Activated CD8-positive, alpha-beta T cell treated with anti-CD3 and anti-CD28 coated beads for 36 hours (primary cell): ENCODE results near the gene KANK2. TPM values are rescaled to one million over a fixed set of nuclear protein-coding genes. Genes with fewer than 3 reads are reported as not detected.
A peak's percentile ranks its signal among the peaks of the same experiment; 100 is the strongest.
"Not testable (repeated sequence)": the region's sequence is repeated elsewhere in the genome, so short reads cannot be mapped to it uniquely, and the experiment has no call there.

Source experiments
- ATAC-seq: fragments of 200-7000 bp; cut with Tn5 transposase; one replicate; pipeline ENCODE4 v1.10.0; 2021; ENCODE audit warnings: mild to moderate bottlenecking, moderate library complexity
- CTCF ChIA-PET: fragments of 350-600 bp; sonication (Branson Sonifier 250); formaldehyde crosslinking; loops from one replicate; lab custom pipeline; 2021; ENCODE audit warnings: antibody characterized with exemption; lab: Charles Lee
- POLR2A ChIA-PET: fragments of 350-600 bp; sonication (Branson Sonifier 250); formaldehyde crosslinking; loops from one replicate; lab custom pipeline; 2021; ENCODE audit warnings: antibody characterized with exemption; lab: Charles Lee
- DNase-seq: peaks from one replicate; pipeline ENCODE4 v3.0.0-alpha.2; 2020
- H3K27ac Mint-ChIP-seq: one replicate; pipeline ENCODE4 v1.8.0; 2021; ENCODE audit warnings: mild to moderate bottlenecking, mixed read lengths
- H3K27me3 Mint-ChIP-seq: one replicate; pipeline ENCODE4 v1.8.0; 2021; ENCODE audit warnings: mixed read lengths
- H3K36me3 Mint-ChIP-seq: one replicate; pipeline ENCODE4 v1.8.0; 2021; ENCODE audit warnings: low read depth, mixed read lengths
- H3K4me1 Mint-ChIP-seq: one replicate; pipeline ENCODE4 v1.8.0; 2021; ENCODE audit warnings: low read depth, mixed read lengths
- H3K4me3 Mint-ChIP-seq: one replicate; pipeline ENCODE4 v1.8.0; 2021; ENCODE audit warnings: mild to moderate bottlenecking, moderate library complexity, mixed read lengths
- H3K9me3 Mint-ChIP-seq: one replicate; pipeline ENCODE4 v1.8.0; 2021; ENCODE audit warnings: mixed read lengths
- intact Hi-C: fragments of 100-400 bp; cut with micrococcal nuclease; formaldehyde crosslinking; loops from one replicate; pipeline ENCODE4 v1.10.0; 2022
- total RNA-seq, 2 experiments: library from RNA; stranded (reverse); gene quantifications; one replicate each; pipeline ENCODE4 v1.2.3, GENCODE V29; 2021
- TF ChIP-seq, protein P1 (sequence below): fragments of 200-600 bp; IDR thresholded peaks from one replicate; pipeline ENCODE4 v1.8.0; 2022; ENCODE audit warnings: antibody characterized with exemption, mild to moderate bottlenecking

The KANK2 gene
- total RNA-seq, 2 experiments from 2014 or later: 1.9 to 2.0 TPM

DNA sequence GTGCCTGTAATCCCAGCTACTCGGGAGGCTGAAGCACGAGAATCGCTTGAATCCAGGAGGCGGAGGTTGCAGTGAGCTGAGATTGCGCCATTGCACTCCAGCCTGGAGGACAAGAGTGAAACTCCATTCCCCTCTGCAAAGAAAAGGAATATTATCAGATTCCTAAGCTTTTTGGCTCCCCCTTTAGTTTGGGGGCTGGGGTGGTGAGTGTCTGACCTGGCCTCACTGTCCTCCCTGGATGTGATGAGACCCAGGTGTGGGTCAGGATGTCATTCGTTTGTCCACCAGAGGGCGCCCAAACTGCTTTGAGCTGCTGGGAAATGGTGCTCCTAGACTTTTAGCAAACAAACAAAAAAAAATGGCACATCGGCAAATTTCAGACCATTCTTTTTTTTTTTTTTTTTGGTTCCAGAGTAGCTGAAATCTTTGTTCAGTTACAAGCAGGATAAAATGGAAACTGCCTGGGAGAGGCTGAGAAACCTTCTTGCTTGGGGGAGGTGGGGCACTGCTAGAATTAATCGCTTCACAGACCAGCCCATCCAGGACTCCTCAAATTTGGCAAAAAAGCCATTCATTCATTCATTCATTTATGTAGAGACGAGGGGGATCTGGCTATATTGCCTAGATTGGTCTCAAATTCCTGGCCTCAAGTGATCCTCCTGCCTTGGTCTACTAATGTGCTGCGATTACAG, 71.2 kb downstream of the KANK2 start:
- no peak overlapping the region for H3K27ac Mint-ChIP-seq
- intact Hi-C loops: no loop called here
- ChIA-PET POLR2A (interaction anchor here (0.6 to 1.3 kb wide), 5 partner anchors 10 to 73 kb away, joined by 3 to 5 read pairs (median 3); no protein-coding TSS in a partner anchor), CTCF (interaction anchor here (0.6 to 2.0 kb wide), 42 partner anchors 9 to 241 kb away, joined by 3 to 14 read pairs (median 4); partner anchors contain the start of gene SPC24)
- peak; percentile 86 for DNase-seq
- no peak overlapping the region for H3K4me3 Mint-ChIP-seq
- no peaks in the 10 kb centered on the region for H3K27me3 Mint-ChIP-seq
- H3K4me1 Mint-ChIP-seq: peaks cover 2% of the 10 kb centered on the region
- TF ChIP-seq, protein P1, sequence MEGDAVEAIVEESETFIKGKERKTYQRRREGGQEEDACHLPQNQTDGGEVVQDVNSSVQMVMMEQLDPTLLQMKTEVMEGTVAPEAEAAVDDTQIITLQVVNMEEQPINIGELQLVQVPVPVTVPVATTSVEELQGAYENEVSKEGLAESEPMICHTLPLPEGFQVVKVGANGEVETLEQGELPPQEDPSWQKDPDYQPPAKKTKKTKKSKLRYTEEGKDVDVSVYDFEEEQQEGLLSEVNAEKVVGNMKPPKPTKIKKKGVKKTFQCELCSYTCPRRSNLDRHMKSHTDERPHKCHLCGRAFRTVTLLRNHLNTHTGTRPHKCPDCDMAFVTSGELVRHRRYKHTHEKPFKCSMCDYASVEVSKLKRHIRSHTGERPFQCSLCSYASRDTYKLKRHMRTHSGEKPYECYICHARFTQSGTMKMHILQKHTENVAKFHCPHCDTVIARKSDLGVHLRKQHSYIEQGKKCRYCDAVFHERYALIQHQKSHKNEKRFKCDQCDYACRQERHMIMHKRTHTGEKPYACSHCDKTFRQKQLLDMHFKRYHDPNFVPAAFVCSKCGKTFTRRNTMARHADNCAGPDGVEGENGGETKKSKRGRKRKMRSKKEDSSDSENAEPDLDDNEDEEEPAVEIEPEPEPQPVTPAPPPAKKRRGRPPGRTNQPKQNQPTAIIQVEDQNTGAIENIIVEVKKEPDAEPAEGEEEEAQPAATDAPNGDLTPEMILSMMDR: peak; percentile 87
- peak; percentile 63 for ATAC-seq
- H3K9me3 Mint-ChIP-seq: no peaks in the 10 kb centered on the region
- peaks cover 48% of the 10 kb centered on the region for H3K36me3 Mint-ChIP-seq

- ATAC-seq, intact Hi-C loops: not testable (repeated sequence)
- POLR2A ChIA-PET: interaction anchor here (0.6 to 1.7 kb wide), 4 partner anchors 15 to 214 kb away, joined by 3 to 4 read pairs (median 3); no protein-coding TSS in a partner anchor
Observed at GRCh38 chr19:11124157-11124556, 73.2 kb downstream of the KANK2 start.

DNA sequence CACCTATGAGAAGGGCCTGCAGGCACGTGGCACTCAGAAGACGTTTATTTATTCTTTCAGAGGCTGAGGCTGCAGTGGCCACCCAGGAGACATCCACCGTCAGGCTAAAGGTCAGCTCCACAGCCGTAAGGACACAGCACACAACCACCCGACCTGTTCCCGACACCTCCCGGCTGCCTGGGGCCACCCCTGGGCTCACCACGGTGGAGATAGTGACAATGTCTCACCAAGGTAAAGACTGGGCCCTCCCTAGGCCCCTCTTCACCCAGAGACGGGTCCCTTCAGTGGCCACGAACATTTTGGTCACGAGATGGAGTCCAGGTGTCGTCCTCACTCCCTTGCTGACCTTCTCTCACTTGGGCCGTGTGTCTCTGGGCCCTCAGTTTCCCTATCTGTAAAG, 74.2 kb downstream of the KANK2 start:
- intact Hi-C loops: no loop called here
- no peak overlapping the region for H3K27ac Mint-ChIP-seq
- no peak overlapping the region for H3K4me3 Mint-ChIP-seq
- DNase-seq: no peak
- TF ChIP-seq, protein P1: no peak
- no peaks in the 10 kb centered on the region for H3K9me3 Mint-ChIP-seq
- H3K27me3 Mint-ChIP-seq: no peaks in the 10 kb centered on the region
- peaks cover 53% of the 10 kb centered on the region for H3K36me3 Mint-ChIP-seq
- ChIA-PET CTCF (interaction anchor here (0.6 kb wide), 1 partner anchor 27 kb away, joined by 3 read pairs; no protein-coding TSS in a partner anchor), POLR2A (interaction anchor here (0.6 to 1.7 kb wide), 2 partner anchors 14 to 121 kb away, joined by 4 read pairs; no protein-coding TSS in a partner anchor)
- peaks cover 2% of the 10 kb centered on the region for H3K4me1 Mint-ChIP-seq
- ATAC-seq: no peak

More at GRCh38 chr19:11124157-11124556, 73.2 kb downstream of the KANK2 start:
- H3K4me3 Mint-ChIP-seq, DNase-seq, H3K4me1 Mint-ChIP-seq, H3K27me3 Mint-ChIP-seq, H3K27ac Mint-ChIP-seq, H3K9me3 Mint-ChIP-seq, CTCF ChIA-PET: not testable (repeated sequence)
- H3K36me3 Mint-ChIP-seq: peaks cover 50% of the 10 kb centered on the region

- H3K4me1 Mint-ChIP-seq, intact Hi-C loops, ATAC-seq, DNase-seq, POLR2A ChIA-PET, CTCF ChIA-PET, H3K9me3 Mint-ChIP-seq, H3K27ac Mint-ChIP-seq, H3K4me3 Mint-ChIP-seq, H3K27me3 Mint-ChIP-seq: not testable (repeated sequence)
- peaks cover 52% of the 10 kb centered on the region for H3K36me3 Mint-ChIP-seq
Observed at GRCh38 chr19:11121963-11122362, 75.4 kb downstream of the KANK2 start.

DNA sequence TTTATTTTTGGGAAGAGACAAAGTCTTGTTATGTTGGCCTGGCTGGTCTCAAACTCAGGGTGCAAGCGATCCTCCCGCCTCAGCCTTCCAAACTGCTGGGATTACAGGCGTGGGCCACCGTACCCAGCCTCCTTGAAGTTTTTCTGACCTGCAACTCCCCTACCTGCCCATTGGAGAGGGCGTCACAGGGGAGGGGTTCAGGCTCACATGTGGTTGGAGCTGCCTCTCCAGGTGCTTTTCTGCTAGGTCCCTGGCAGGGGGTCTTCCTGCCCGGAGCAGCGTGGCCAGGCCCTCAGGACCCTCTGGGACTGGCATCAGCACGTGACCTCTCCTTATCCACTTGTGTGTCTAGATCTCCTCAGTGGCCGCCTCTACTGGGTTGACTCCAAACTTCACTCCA, 80.8 kb downstream of the KANK2 start:
- Mint-ChIP-seq H3K9me3 (no peaks in the 10 kb centered on the region), H3K4me3 (no peak overlapping the region), H3K36me3 (peaks cover 62% of the 10 kb centered on the region), H3K27me3 (no peaks in the 10 kb centered on the region), H3K4me1 (no peaks in the 10 kb centered on the region), H3K27ac (no peak overlapping the region)
- ChIA-PET POLR2A (interaction anchor here (1.3 to 1.7 kb wide), 4 partner anchors 13 to 27 kb away, joined by 4 to 5 read pairs (median 5); partner anchors contain the start of gene LDLR), CTCF (interaction anchor here (1.1 to 2.1 kb wide), 2 partner anchors 9 to 81 kb away, joined by 3 to 6 read pairs; no protein-coding TSS in a partner anchor)
- DNase-seq (no peak), ATAC-seq (no peak)
- intact Hi-C loops: no loop called here
- TF ChIP-seq, protein P1: no peak
